Left ventricle myocardium inferior (tissue), 1 donor: ENCODE measurements around the gene NDUFV2. TPM values are rescaled to one million over a fixed set of nuclear protein-coding genes. Genes with fewer than 3 reads are reported as not detected.
"Not testable (repeated sequence)": the region's sequence is repeated elsewhere in the genome, so short reads cannot be mapped to it uniquely, and the experiment has no call there.

Experiments used
- DNase-seq: peaks from one replicate; pipeline ENCODE4 v3.0.0-alpha.2; 2020
- H3K27ac ChIP-seq: fragments of 200-600 bp; replicated peaks from 2 replicates; pipeline ENCODE4 v1.8.0; 2021
- H3K27me3 ChIP-seq: fragments of 200-600 bp; 2 replicates; pipeline ENCODE4 v1.8.0; 2021; ENCODE audit warnings: low read depth
- H3K36me3 ChIP-seq: fragments of 200-600 bp; 2 replicates; pipeline ENCODE4 v1.8.0; 2021
- H3K4me1 ChIP-seq: fragments of 200-600 bp; 2 replicates; pipeline ENCODE4 v1.8.0; 2021
- H3K4me3 ChIP-seq: fragments of 200-600 bp; 2 replicates; pipeline ENCODE4 v1.8.0; 2021; ENCODE audit warnings: mild to moderate bottlenecking, moderate library complexity
- H3K9me3 ChIP-seq: fragments of 200-600 bp; replicated peaks from 2 replicates; pipeline ENCODE4 v1.8.0; 2021
- CTCF ChIP-seq: fragments of 200-600 bp; IDR thresholded peaks from 2 replicates; pipeline ENCODE4 v1.8.0; 2021; ENCODE audit warnings: antibody characterized with exemption, mild to moderate bottlenecking, borderline replicate concordance
- intact Hi-C: fragments of 100-400 bp; cut with micrococcal nuclease; formaldehyde crosslinking; loops from one replicate; pipeline ENCODE4 v1.11.0; 2022
- total RNA-seq: library from RNA; stranded (reverse); fragmentation: NEBNext Ultra II Directional; extraction: Animal tissue kit (Norgen Biotek cat#: 25700); gene quantifications from one replicate; pipeline ENCODE4 v1.2.1, GENCODE V29; 2021
- donor health status: DM: no; HTN: yes; CAD: no; lungs with severe emphysema.

The NDUFV2 gene
- total RNA-seq, 1 donor from 2014 or later = 455 TPM

GRCh38 chr18:9156604-9157249 lies 54.2 kb downstream of the NDUFV2 start:
- Histone ChIP-seq H3K36me3 (no peaks in the 10 kb centered on the region), H3K4me1 (peaks cover 71% of the 10 kb centered on the region), H3K4me3 (no peak overlapping the region), H3K27me3 (no peaks in the 10 kb centered on the region), H3K9me3 (no peaks in the 10 kb centered on the region), H3K27ac (no peak overlapping the region)
- DNase-seq = no peak
- TF ChIP-seq CTCF = no peak
- intact Hi-C loops = no loop called here

- H3K27me3 ChIP-seq = no peaks in the 10 kb centered on the region
- no peaks in the 10 kb centered on the region for H3K36me3 ChIP-seq
- H3K4me1 ChIP-seq = peaks cover 60% of the 10 kb centered on the region
- DNase-seq = no peak
- peaks cover under 1% of the 10 kb centered on the region for H3K9me3 ChIP-seq
- H3K4me3 ChIP-seq = no peak overlapping the region
- no peak for TF ChIP-seq CTCF
- intact Hi-C loops = no loop called here
- no peak overlapping the region for H3K27ac ChIP-seq
These were observed 55.3 kb downstream of the NDUFV2 start for GRCh38 chr18:9157806-9158205.

- intact Hi-C loops = no loop called here
- Histone ChIP-seq H3K9me3 (peaks cover 23% of the 10 kb centered on the region), H3K36me3 (no peaks in the 10 kb centered on the region), H3K4me3 (no peak overlapping the region), H3K4me1 (peaks cover 38% of the 10 kb centered on the region), H3K27me3 (no peaks in the 10 kb centered on the region), H3K27ac (no peak overlapping the region)
- no peak for DNase-seq
- TF ChIP-seq CTCF = no peak
These were observed 57.5 kb downstream of the NDUFV2 start for GRCh38 chr18:9160014-9160413.

- Histone ChIP-seq H3K9me3 (peaks cover 23% of the 10 kb centered on the region), H3K4me1 (peaks cover 28% of the 10 kb centered on the region)
- DNase-seq, H3K4me3 ChIP-seq, H3K27ac ChIP-seq, H3K36me3 ChIP-seq, intact Hi-C loops, H3K27me3 ChIP-seq: not testable (repeated sequence)
These were observed 60.2 kb downstream of the NDUFV2 start for GRCh38 chr18:9162663-9163062.

- Histone ChIP-seq H3K9me3 (peaks cover 23% of the 10 kb centered on the region), H3K4me1 (peaks cover 14% of the 10 kb centered on the region)
- DNase-seq, H3K27ac ChIP-seq, intact Hi-C loops, H3K27me3 ChIP-seq, H3K36me3 ChIP-seq, H3K4me3 ChIP-seq: not testable (repeated sequence)
These were observed 61.6 kb downstream of the NDUFV2 start for GRCh38 chr18:9164149-9164548.

GRCh38 chr18:9165883-9166282 lies 63.4 kb downstream of the NDUFV2 start:
- H3K27ac ChIP-seq = not testable (repeated sequence)

GRCh38 chr18:9169515-9169914 lies 67.0 kb downstream of the NDUFV2 start:
- H3K27me3 ChIP-seq, H3K4me3 ChIP-seq, H3K27ac ChIP-seq, intact Hi-C loops, H3K36me3 ChIP-seq, DNase-seq: not testable (repeated sequence)
- H3K4me1 ChIP-seq = peaks cover 25% of the 10 kb centered on the region
- H3K9me3 ChIP-seq = peaks cover 10% of the 10 kb centered on the region

More at GRCh38 chr18:9165883-9166282, 63.4 kb downstream of the NDUFV2 start:
- H3K9me3 ChIP-seq = peaks cover 28% of the 10 kb centered on the region
- intact Hi-C loops, H3K4me3 ChIP-seq, H3K36me3 ChIP-seq, DNase-seq, H3K4me1 ChIP-seq, H3K27me3 ChIP-seq: not testable (repeated sequence)

- H3K36me3 ChIP-seq, H3K27me3 ChIP-seq, DNase-seq, H3K4me3 ChIP-seq, H3K9me3 ChIP-seq, intact Hi-C loops, H3K27ac ChIP-seq: not testable (repeated sequence)
- peaks cover 46% of the 10 kb centered on the region for H3K4me1 ChIP-seq
These were observed 69.4 kb downstream of the NDUFV2 start for GRCh38 chr18:9171919-9172318.
